ENCODE results near the gene ZNF80.

DNA sequence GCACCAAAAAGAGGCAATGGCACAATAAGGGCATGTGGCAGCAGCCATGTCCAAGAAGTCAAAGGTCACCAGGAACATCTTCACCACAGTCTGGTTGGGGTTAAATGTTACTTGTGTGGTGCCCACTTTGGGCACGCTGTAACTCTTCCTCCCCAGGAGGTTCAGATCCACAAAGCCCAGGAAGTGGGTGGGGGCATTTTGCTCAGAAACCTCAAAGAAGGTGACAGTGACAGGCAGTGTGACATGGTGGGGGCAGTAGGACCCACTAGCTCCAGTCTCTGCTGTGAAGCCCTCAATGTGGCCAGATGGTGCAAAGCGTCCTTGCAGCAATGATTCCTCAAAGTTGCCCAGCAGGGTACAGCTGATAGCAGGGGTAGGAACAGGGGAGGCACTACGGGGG is 5.8 kb downstream of the ZNF80 start:
- TF ChIP-seq POLR2A (IDR thresholded peaks at IDR 0.05; ENCODE audit: low read depth, low read length) (no peak), POLR2AphosphoS5 (IDR thresholded peaks at IDR 0.05; ENCODE audit: low read depth, low read length) (no peak), SPI1 (IDR thresholded peaks at IDR 0.05; ENCODE audit: low read depth, low read length) (no peak), TAF1 (IDR thresholded peaks at IDR 0.05; ENCODE audit: low read depth, low read length) (no peak), POU2F2 (IDR thresholded peaks at IDR 0.05; ENCODE audit: low read depth, low read length) (no peak), PAX5 (IDR thresholded peaks at IDR 0.05; ENCODE audit: insufficient read depth, low read length, severe bottlenecking) (no peak)

All from GM12891 (cell line).